Endothelial cell of umbilical vein (primary cell): ENCODE data around the gene HECW1. TPM values are rescaled to one million over a fixed set of nuclear protein-coding genes. Genes with fewer than 3 reads are reported as not detected.

Source experiments
- BruUV-seq: library from RNA; stranded (reverse); fragments of 400-500 nt; replicated peaks from 2 replicates; lab custom pipeline; 2021; lab: Mats Ljungman, UMichigan
- CTCF ChIA-PET: fragments of 300-600, 350-600 bp; sonication (Branson Sonifier 250); formaldehyde crosslinking; loops from one replicate; lab custom pipeline; 2021; ENCODE audit warnings: antibody characterized with exemption, inconsistent platforms; lab: Charles Lee
- POLR2A ChIA-PET: fragments of 300-600, 350-600 bp; sonication (Branson Sonifier 250); formaldehyde crosslinking; loops from one replicate; lab custom pipeline; 2021; ENCODE audit warnings: antibody characterized with exemption, inconsistent platforms; lab: Charles Lee
- DNase-seq: peaks from one replicate; pipeline ENCODE4 v3.0.0-alpha.2; 2011; ENCODE audit warnings: low read depth, low spot score
- FAIRE-seq: peaks from 2 replicates; lab custom pipeline; 2011; peaks lifted over from hg19 to GRCh38; lab: Jason Lieb, UNC
- H2AFZ ChIP-seq: 2 replicates; pipeline ENCODE4 v1.6.0; 2012; ENCODE audit warnings: low read depth, low read length, control low read depth, inconsistent platforms
- H3K27ac ChIP-seq: 2 replicates; pipeline ENCODE4 v1.5.1; 2011; ENCODE audit warnings: low read depth, mild to moderate bottlenecking, control low read depth, low read length, moderate library complexity; ENCODE audit not compliant: insufficient read depth
- H3K27me3 ChIP-seq, 2 experiments: 2 replicates each; pipeline versions ENCODE4 v1.6.0 to v1.6.1; 2011; ENCODE audit warnings: low read length in 2 of 2, mixed read lengths in 1 of 2; ENCODE audit not compliant: control insufficient read depth in 2 of 2, insufficient read depth in 2 of 2
- H3K36me3 ChIP-seq, 2 experiments: 2 replicates in 1 of 2; 3 replicates in 1 of 2; pipeline ENCODE4 v1.5.1; 2011; ENCODE audit warnings: low read length in 2 of 2, mild to moderate bottlenecking in 1 of 2, moderate library complexity in 1 of 2; ENCODE audit not compliant: control insufficient read depth in 2 of 2, insufficient read depth in 2 of 2; ENCODE audit errors: extremely low read depth in 1 of 2
- H3K4me1 ChIP-seq: 3 replicates; pipeline ENCODE4 v1.5.1; 2011; ENCODE audit warnings: mild to moderate bottlenecking, low read length; ENCODE audit not compliant: control insufficient read depth, insufficient read depth; ENCODE audit errors: extremely low read depth
- H3K4me2 ChIP-seq: 2 replicates; pipeline ENCODE4 v1.6.1; 2011; ENCODE audit warnings: low read length, control low read depth, mixed read lengths; ENCODE audit not compliant: insufficient read depth
- H3K4me3 ChIP-seq, 3 experiments: fragments of 200-600 bp in 1 of 3; sonication (generic), shearing (Covaris generic) in 1 of 3; replicated peaks in 1 of 3; 2 replicates each; pipeline ENCODE4 v1.5.1; 2011 to 2016; ENCODE audit warnings: control low read depth in 3 of 3, low read length in 3 of 3, mild to moderate bottlenecking in 2 of 3, inconsistent platforms in 1 of 3, low read depth in 1 of 3, moderate library complexity in 1 of 3; ENCODE audit not compliant: insufficient read depth in 1 of 3
- H3K79me2 ChIP-seq: 2 replicates; pipeline ENCODE4 v1.6.0; 2012; ENCODE audit warnings: low read length, inconsistent platforms; ENCODE audit not compliant: control insufficient read depth, insufficient read depth
- H3K9ac ChIP-seq: replicated peaks from 2 replicates; pipeline ENCODE3; 2011; ENCODE audit warnings: low read length, control low read depth; ENCODE audit not compliant: insufficient read depth; ENCODE audit errors: extremely low read depth
- H3K9me1 ChIP-seq: replicated peaks from 3 replicates; pipeline ENCODE4 v1.6.0; 2011; ENCODE audit warnings: mild to moderate bottlenecking, low read length; ENCODE audit not compliant: control insufficient read depth, insufficient read depth; ENCODE audit errors: extremely low read depth
- H3K9me3 ChIP-seq: replicated peaks from 2 replicates; pipeline ENCODE4 v1.5.1; 2012; ENCODE audit warnings: low read length, inconsistent platforms; ENCODE audit not compliant: control insufficient read depth, insufficient read depth
- H4K20me1 ChIP-seq: replicated peaks from 2 replicates; pipeline ENCODE3; 2011; ENCODE audit warnings: mild to moderate bottlenecking, low read length; ENCODE audit not compliant: control insufficient read depth, insufficient read depth; ENCODE audit errors: extremely low read depth
- EZH2 ChIP-seq: IDR thresholded peaks from 2 replicates; pipeline ENCODE4 v1.6.1; 2012; ENCODE audit warnings: borderline replicate concordance, low read depth, mild to moderate bottlenecking, moderate library complexity, low read length, inconsistent platforms; ENCODE audit not compliant: severe bottlenecking
- FOS ChIP-seq: IDR thresholded peaks from 2 replicates; pipeline ENCODE4 v1.6.1; 2011; ENCODE audit warnings: mild to moderate bottlenecking, low read length, moderate library complexity, borderline replicate concordance; ENCODE audit not compliant: insufficient read depth
- GATA2 ChIP-seq: IDR thresholded peaks from 2 replicates; pipeline ENCODE4 v1.7.0; 2011; ENCODE audit warnings: low read depth, mild to moderate bottlenecking, moderate library complexity, mixed read lengths, low read length; ENCODE audit not compliant: insufficient read length, insufficient read depth
- JUN ChIP-seq: IDR thresholded peaks from 2 replicates; pipeline ENCODE4 v1.6.1; 2011; ENCODE audit warnings: borderline replicate concordance, low read depth; ENCODE audit not compliant: insufficient read length, insufficient read depth
- MYC ChIP-seq: IDR thresholded peaks from one replicate; pipeline ENCODE4 v1.6.1; 2011; ENCODE audit warnings: mild to moderate bottlenecking, low read depth, low read length
- dilution Hi-C: fragments of 300-500 bp; cut with MboI; formaldehyde crosslinking; loops from one replicate; pipeline ENCODE4 v1.15.0; 2019; ENCODE audit warnings: low sequenced_read_pairs; ENCODE audit not compliant: extremely low pct_ligation_motif_present
- intact Hi-C: fragments of 100-400 bp; cut with micrococcal nuclease; formaldehyde crosslinking; loops from one replicate; pipeline ENCODE4 v1.10.0; 2022
- polyA plus RNA-seq, 4 experiments: library from polyadenylated mRNA; depleted of rRNA in 3 of 4; stranded (reverse) in 3 of 4; unstranded in 1 of 4; fragments of >200 nt; gene quantifications; 2 replicates each; pipeline versions ENCODE4 v1.2.1 to v1.2.3, GENCODE V29; 2011 to 2012; ENCODE audit warnings: missing spikeins in 1 of 4
- total RNA-seq: library from RNA; stranded (reverse); gene quantifications from 2 replicates; pipeline ENCODE4 v1.2.3, GENCODE V29; 2021
- TF ChIP-seq, protein P1 (sequence below), 2 donors: IDR thresholded peaks; 1 replicate in 1 of 2; 2 replicates in 1 of 2; pipeline ENCODE4 v1.5.1; 2011; ENCODE audit warnings: low read length in 2 of 2, mild to moderate bottlenecking in 2 of 2, moderate library complexity in 2 of 2, control low read depth in 1 of 2, inconsistent platforms in 1 of 2, low read depth in 1 of 2; ENCODE audit not compliant: insufficient read depth in 1 of 2; ENCODE audit errors: extremely low read depth in 1 of 2
- TF ChIP-seq, protein P2 (sequence below): IDR thresholded peaks from 2 replicates; pipeline ENCODE4 v1.6.1; 2011; ENCODE audit not compliant: insufficient read depth, insufficient read length

The HECW1 gene
- total and polyA plus RNA-seq, 2 donors (not counting 3 experiments of a cell fraction or from before 2014, with no cell fraction given), result not detected

DNA sequence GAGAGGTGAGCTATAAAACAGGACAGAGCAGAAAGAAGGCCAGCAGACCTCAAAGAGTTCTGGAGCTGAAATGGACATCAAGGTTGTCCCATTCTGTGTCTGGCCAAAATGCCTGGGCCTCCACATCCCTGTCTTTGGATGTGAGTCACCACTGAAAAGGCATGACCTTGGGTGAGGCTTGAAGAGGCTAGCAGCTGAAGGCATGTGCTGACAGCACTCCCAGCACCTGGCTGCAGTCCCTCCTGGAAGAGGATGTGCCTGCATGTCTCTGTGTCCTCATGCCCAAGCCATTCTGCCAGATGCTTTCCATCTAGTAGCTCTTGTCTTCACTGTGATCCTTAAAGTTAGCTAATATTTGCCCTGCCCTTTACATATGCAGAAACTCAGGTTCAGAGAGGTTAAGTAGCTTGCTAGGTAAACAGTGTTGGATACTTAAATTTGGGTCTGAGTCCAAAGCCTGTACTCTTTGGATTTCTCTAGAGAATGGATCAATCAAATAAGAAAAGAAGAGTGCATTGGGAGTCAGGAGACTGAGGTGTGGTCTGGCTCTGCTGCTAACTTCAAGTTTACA lies 35.8 kb downstream of the HECW1 start:
- H3K9me3 ChIP-seq, result no peaks in the 10 kb centered on the region
- no peak overlapping the region for H2AFZ ChIP-seq
- no peak overlapping the region for H3K9ac ChIP-seq
- no peaks in the 10 kb centered on the region for H4K20me1 ChIP-seq
- dilution Hi-C loops, result no loop called here
- intact Hi-C loops, result no loop called here
- no peak overlapping the region for H3K4me2 ChIP-seq
- ChIA-PET CTCF (interaction anchor here (1.1 to 1.7 kb wide), 3 partner anchors 23 to 113 kb away, joined by 4 to 5 read pairs (median 4); no protein-coding TSS in a partner anchor), POLR2A (no interaction called here)
- TF ChIP-seq GATA2 (no peak), MYC (no peak), FOS (no peak), JUN (no peak)
- TF ChIP-seq, protein P1, sequence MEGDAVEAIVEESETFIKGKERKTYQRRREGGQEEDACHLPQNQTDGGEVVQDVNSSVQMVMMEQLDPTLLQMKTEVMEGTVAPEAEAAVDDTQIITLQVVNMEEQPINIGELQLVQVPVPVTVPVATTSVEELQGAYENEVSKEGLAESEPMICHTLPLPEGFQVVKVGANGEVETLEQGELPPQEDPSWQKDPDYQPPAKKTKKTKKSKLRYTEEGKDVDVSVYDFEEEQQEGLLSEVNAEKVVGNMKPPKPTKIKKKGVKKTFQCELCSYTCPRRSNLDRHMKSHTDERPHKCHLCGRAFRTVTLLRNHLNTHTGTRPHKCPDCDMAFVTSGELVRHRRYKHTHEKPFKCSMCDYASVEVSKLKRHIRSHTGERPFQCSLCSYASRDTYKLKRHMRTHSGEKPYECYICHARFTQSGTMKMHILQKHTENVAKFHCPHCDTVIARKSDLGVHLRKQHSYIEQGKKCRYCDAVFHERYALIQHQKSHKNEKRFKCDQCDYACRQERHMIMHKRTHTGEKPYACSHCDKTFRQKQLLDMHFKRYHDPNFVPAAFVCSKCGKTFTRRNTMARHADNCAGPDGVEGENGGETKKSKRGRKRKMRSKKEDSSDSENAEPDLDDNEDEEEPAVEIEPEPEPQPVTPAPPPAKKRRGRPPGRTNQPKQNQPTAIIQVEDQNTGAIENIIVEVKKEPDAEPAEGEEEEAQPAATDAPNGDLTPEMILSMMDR (IDR thresholded peaks at IDR 0.05; ENCODE audit: extremely low read depth in 1 of 2, insufficient read depth in 1 of 2, low read depth in 1 of 2, low read length in 2 of 2), result no peak
- H3K79me2 ChIP-seq, result no peaks in the 10 kb centered on the region
- no TSS peak for BruUV-seq
- FAIRE-seq (no peak), DNase-seq (no peak)
- H3K4me3 ChIP-seq, result no peak overlapping the region
- H3K36me3 ChIP-seq, result no peaks in the 10 kb centered on the region
- no peak overlapping the region for H3K27ac ChIP-seq
- no peaks in the 10 kb centered on the region for H3K9me1 ChIP-seq
- no peaks in the 10 kb centered on the region for H3K27me3 ChIP-seq
- H3K4me1 ChIP-seq, result no peaks in the 10 kb centered on the region

DNA sequence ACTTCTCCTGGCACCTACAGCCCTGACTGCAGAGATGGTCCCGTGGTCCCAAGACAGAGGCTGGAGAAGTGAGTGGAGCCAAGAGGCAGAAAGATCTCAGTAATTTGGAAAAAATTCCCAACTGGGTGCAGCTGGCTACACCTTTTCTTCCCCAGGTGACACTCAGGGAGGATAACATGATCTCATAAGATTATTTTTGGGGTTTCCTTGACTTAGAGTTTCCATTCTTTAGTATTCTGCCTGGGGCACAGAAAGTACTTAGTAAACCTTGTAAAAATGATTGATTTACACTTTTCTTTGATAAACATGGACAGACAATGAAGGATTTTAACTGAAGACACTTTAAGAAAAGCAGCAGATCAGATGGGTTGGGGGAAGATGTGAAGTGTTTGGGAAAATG lies 38.6 kb downstream of the HECW1 start:
- H3K9me1 ChIP-seq, result no peaks in the 10 kb centered on the region
- FAIRE-seq (no peak), DNase-seq (no peak)
- no peaks in the 10 kb centered on the region for H3K9me3 ChIP-seq
- dilution Hi-C loops (no loop called here), intact Hi-C loops (no loop called here)
- no peak overlapping the region for H3K4me2 ChIP-seq
- no peaks in the 10 kb centered on the region for H3K27me3 ChIP-seq
- H3K4me3 ChIP-seq, result no peak overlapping the region
- TF ChIP-seq EZH2 (no peak), FOS (no peak), MYC (no peak)
- TF ChIP-seq, protein P2, sequence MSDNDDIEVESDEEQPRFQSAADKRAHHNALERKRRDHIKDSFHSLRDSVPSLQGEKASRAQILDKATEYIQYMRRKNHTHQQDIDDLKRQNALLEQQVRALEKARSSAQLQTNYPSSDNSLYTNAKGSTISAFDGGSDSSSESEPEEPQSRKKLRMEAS, result no peak
- H3K4me1 ChIP-seq, result no peaks in the 10 kb centered on the region
- H3K9ac ChIP-seq, result no peak overlapping the region
- no TSS peak for BruUV-seq
- H3K36me3 ChIP-seq, result no peaks in the 10 kb centered on the region
- no peak overlapping the region for H3K27ac ChIP-seq
- no peaks in the 10 kb centered on the region for H4K20me1 ChIP-seq
- ChIA-PET CTCF (no interaction called here), POLR2A (no interaction called here)
- H3K79me2 ChIP-seq, result no peaks in the 10 kb centered on the region
- no peak overlapping the region for H2AFZ ChIP-seq
